HepG2 (cell line): ENCODE results near the gene SERPINB13. TPM values are rescaled to one million over a fixed set of nuclear protein-coding genes. Genes with fewer than 3 reads are reported as not detected.

Experiments used
- ETV6 ChIP-seq: sonication (generic); formaldehyde crosslinking; conservative IDR thresholded peaks from 2 replicates; pipeline ENCODE4 v1.4.0; 2020; ENCODE audit warnings: missing genetic modification reagents
- IKZF1 ChIP-seq: fragments of 450-650 bp; IDR thresholded peaks from 2 replicates; pipeline ENCODE4 v1.7.1; 2016
- NONO ChIP-seq, 2 experiments: fragments of 450-650 bp in 1 of 2; sonication (generic) in 1 of 2; formaldehyde crosslinking in 1 of 2; IDR thresholded peaks in 1 of 2; conservative IDR thresholded peaks in 1 of 2; 2 replicates each; pipeline versions ENCODE4 v1.6.1 to v1.8.0; 2017 to 2022; ENCODE audit warnings: mild to moderate bottlenecking in 1 of 2, missing genetic modification reagents in 1 of 2, moderate library complexity in 1 of 2
- RELA ChIP-seq: sonication (generic); formaldehyde crosslinking; IDR thresholded peaks from 2 replicates; pipeline ENCODE4 v1.4.0; 2020; ENCODE audit warnings: missing genetic modification reagents
- ZFX ChIP-seq: sonication (generic); formaldehyde crosslinking; IDR thresholded peaks from 2 replicates; pipeline ENCODE4 v1.4.0; 2020; ENCODE audit warnings: mild to moderate bottlenecking, low read depth, missing genetic modification reagents, moderate library complexity
- ZNF207 ChIP-seq: fragments of 450-650 bp; IDR thresholded peaks from 2 replicates; pipeline ENCODE4 v1.6.1; 2016; ENCODE audit warnings: antibody characterized with exemption, borderline replicate concordance
- ZNF451 ChIP-seq: sonication (generic); formaldehyde crosslinking; IDR thresholded peaks from 2 replicates; pipeline ENCODE4 v1.5.0; 2020; ENCODE audit warnings: mild to moderate bottlenecking, missing genetic modification reagents
- ZNF556 ChIP-seq: sonication (generic); formaldehyde crosslinking; IDR thresholded peaks from 2 replicates; pipeline ENCODE4 v1.4.0; 2020; ENCODE audit warnings: mild to moderate bottlenecking, missing genetic modification reagents, borderline replicate concordance
- polyA plus RNA-seq, 8 experiments: library from polyadenylated mRNA; depleted of rRNA in 3 of 8; stranded (reverse) in 7 of 8; unstranded in 1 of 8; fragments of >200 nt; fragmentation: Illumina TruSeq in 4 of 8; extraction: Trizol in 4 of 8; gene quantifications; 2 replicates each; pipeline versions ENCODE4 v1.2.1 to v1.2.3, GENCODE V29; 2011 to 2016; ENCODE audit warnings: low read depth in 4 of 8, missing spikeins in 1 of 8, mixed read lengths in 1 of 8; ENCODE audit not compliant: insufficient read depth in 1 of 8
- total RNA-seq, 5 experiments: library from RNA; depleted of rRNA; stranded (reverse); fragments of >200 nt; fragmentation: Illumina TruSeq; extraction: Trizol; gene quantifications; 2 replicates each; pipeline ENCODE4 v1.2.3, GENCODE V29; 2016; ENCODE audit warnings: low read depth in 1 of 5
- TF ChIP-seq, protein P1 (sequence below): sonication (generic); formaldehyde crosslinking; IDR thresholded peaks from 2 replicates; pipeline ENCODE4 v1.5.1; 2020; ENCODE audit warnings: missing genetic modification reagents, mild to moderate bottlenecking, borderline replicate concordance
- TF ChIP-seq, protein P2 (sequence below): fragments of 450-650 bp; IDR thresholded peaks from 2 replicates; pipeline ENCODE4 v1.6.1; 2017; ENCODE audit warnings: mild to moderate bottlenecking

The SERPINB13 gene
- total and polyA plus RNA-seq, 2 of the 13 experiments (the other 11 are each of a cell fraction or from before 2014, with no cell fraction given): not detected

DNA sequence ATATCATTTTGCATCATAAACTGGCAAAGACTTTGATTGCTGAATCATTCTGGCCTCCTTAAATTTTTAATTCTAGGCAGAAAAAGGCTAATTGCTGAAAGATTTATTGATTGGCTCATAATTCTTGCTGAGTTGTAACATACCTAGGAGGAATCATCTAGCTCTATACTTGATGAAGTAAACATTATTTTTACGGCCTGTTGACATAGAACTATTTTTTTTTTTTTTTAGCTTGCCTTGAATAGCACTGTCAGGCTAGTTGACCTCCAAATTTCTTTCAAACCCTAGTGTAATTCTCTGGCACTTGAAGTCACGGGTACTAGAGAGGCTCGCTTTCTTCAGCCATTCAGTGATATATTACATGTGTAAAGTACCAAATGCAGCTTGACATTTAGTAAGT is 42.1 kb upstream of the SERPINB13 start (continued):
- TF ChIP-seq ZNF451 (CRISPR knock-in tag) (no peak), RELA (CRISPR knock-in tag) (no peak), ETV6 (CRISPR knock-in tag) (no peak), ZNF556 (CRISPR knock-in tag) (no peak), ZFX (CRISPR knock-in tag) (no peak), NONO (IDR thresholded peaks at IDR 0.05) (no peak), NONO (CRISPR knock-in tag; conservative IDR thresholded peaks at IDR 0.05) (no peak), ZNF207 (no peak), IKZF1 (no peak)
- TF ChIP-seq, protein P1, sequence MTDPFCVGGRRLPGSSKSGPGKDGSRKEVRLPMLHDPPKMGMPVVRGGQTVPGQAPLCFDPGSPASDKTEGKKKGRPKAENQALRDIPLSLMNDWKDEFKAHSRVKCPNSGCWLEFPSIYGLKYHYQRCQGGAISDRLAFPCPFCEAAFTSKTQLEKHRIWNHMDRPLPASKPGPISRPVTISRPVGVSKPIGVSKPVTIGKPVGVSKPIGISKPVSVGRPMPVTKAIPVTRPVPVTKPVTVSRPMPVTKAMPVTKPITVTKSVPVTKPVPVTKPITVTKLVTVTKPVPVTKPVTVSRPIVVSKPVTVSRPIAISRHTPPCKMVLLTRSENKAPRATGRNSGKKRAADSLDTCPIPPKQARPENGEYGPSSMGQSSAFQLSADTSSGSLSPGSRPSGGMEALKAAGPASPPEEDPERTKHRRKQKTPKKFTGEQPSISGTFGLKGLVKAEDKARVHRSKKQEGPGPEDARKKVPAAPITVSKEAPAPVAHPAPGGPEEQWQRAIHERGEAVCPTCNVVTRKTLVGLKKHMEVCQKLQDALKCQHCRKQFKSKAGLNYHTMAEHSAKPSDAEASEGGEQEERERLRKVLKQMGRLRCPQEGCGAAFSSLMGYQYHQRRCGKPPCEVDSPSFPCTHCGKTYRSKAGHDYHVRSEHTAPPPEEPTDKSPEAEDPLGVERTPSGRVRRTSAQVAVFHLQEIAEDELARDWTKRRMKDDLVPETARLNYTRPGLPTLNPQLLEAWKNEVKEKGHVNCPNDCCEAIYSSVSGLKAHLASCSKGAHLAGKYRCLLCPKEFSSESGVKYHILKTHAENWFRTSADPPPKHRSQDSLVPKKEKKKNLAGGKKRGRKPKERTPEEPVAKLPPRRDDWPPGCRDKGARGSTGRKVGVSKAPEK (CRISPR knock-in tag): no peak
- TF ChIP-seq, protein P2, sequence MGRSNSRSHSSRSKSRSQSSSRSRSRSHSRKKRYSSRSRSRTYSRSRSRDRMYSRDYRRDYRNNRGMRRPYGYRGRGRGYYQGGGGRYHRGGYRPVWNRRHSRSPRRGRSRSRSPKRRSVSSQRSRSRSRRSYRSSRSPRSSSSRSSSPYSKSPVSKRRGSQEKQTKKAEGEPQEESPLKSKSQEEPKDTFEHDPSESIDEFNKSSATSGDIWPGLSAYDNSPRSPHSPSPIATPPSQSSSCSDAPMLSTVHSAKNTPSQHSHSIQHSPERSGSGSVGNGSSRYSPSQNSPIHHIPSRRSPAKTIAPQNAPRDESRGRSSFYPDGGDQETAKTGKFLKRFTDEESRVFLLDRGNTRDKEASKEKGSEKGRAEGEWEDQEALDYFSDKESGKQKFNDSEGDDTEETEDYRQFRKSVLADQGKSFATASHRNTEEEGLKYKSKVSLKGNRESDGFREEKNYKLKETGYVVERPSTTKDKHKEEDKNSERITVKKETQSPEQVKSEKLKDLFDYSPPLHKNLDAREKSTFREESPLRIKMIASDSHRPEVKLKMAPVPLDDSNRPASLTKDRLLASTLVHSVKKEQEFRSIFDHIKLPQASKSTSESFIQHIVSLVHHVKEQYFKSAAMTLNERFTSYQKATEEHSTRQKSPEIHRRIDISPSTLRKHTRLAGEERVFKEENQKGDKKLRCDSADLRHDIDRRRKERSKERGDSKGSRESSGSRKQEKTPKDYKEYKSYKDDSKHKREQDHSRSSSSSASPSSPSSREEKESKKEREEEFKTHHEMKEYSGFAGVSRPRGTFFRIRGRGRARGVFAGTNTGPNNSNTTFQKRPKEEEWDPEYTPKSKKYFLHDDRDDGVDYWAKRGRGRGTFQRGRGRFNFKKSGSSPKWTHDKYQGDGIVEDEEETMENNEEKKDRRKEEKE: no peak
